Astrocyte of the cerebellum (primary cell): ENCODE results near the gene NFKB2.

Source experiments
- DNase-seq: peaks from one replicate; pipeline ENCODE4 v3.0.0-alpha.2; 2011; ENCODE audit warnings: low read depth
- H3K4me3 ChIP-seq: 2 replicates; pipeline ENCODE4 v1.5.1; 2011; ENCODE audit warnings: mild to moderate bottlenecking, low read depth, low read length, moderate library complexity
- CTCF ChIP-seq: IDR thresholded peaks from 2 replicates; pipeline ENCODE4 v1.5.1; 2012; ENCODE audit warnings: low read length, low read depth, moderate library complexity, mild to moderate bottlenecking; ENCODE audit errors: missing control alignments
- in situ Hi-C: cut with HindIII; loops from 2 replicates; pipeline ENCODE4 v1.10.0; 2017; ENCODE audit warnings: low sequenced_read_pairs

Gene NFKB2

GRCh38 chr10:102411341-102412255, 16.1 kb downstream of the NFKB2 start:
- no peak for DNase-seq
- no peak overlapping the region for H3K4me3 ChIP-seq
- TF ChIP-seq CTCF, result no peak
- in situ Hi-C loops, result no loop called here

- no peak for TF ChIP-seq CTCF
- DNase-seq, result no peak
- H3K4me3 ChIP-seq, result no peak overlapping the region
- in situ Hi-C loops, result no loop called here
Observed at GRCh38 chr10:102412293-102412692, 16.8 kb downstream of the NFKB2 start.

- TF ChIP-seq CTCF, result no peak
- no peak overlapping the region for H3K4me3 ChIP-seq
- in situ Hi-C loops, result no loop called here
- no peak for DNase-seq
Observed at GRCh38 chr10:102413053-102413705, 17.7 kb downstream of the NFKB2 start.

GRCh38 chr10:102413806-102414561, 18.5 kb downstream of the NFKB2 start:
- in situ Hi-C loops, result no loop called here
- no peak overlapping the region for H3K4me3 ChIP-seq
- no peak for TF ChIP-seq CTCF
- DNase-seq, result no peak

- in situ Hi-C loops, result no loop called here
- TF ChIP-seq CTCF, result no peak
- H3K4me3 ChIP-seq, result no peak overlapping the region
- DNase-seq, result no peak
Observed at GRCh38 chr10:102414749-102415148, 19.2 kb downstream of the NFKB2 start.

- no peak for DNase-seq
- in situ Hi-C loops, result no loop called here
- TF ChIP-seq CTCF, result no peak
- H3K4me3 ChIP-seq, result no peak overlapping the region
Observed at GRCh38 chr10:102416283-102416682, 20.8 kb downstream of the NFKB2 start.
